ENCODE results near the gene BNC1. TPM values are rescaled to one million over a fixed set of nuclear protein-coding genes. Genes with fewer than 3 reads are reported as not detected.

BNC1 gene
- total RNA-seq, 4 donors from 2014 or later, result 0.34 to 1.5 (median 0.44) TPM; not detected in 1

DNA sequence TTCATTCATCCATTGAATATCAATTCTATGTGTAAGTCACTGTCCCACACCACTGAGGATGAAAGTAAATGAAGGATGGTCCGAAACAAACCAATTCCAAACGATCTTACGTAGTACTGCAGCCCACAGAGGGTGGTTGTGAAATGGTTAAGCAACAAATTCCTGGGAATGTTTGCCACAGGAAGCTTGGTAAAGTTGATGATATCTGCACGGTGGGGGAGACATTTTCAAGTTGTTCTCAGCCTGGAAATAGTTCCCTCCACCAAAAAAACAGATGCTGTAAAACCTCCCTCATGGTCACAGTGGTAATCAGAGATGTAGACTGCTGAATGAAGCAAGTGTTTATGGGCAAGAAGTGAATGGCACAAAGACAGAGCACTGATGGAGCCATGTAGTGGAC is 35.9 kb upstream of the BNC1 start:
- TF ChIP-seq, protein P1, sequence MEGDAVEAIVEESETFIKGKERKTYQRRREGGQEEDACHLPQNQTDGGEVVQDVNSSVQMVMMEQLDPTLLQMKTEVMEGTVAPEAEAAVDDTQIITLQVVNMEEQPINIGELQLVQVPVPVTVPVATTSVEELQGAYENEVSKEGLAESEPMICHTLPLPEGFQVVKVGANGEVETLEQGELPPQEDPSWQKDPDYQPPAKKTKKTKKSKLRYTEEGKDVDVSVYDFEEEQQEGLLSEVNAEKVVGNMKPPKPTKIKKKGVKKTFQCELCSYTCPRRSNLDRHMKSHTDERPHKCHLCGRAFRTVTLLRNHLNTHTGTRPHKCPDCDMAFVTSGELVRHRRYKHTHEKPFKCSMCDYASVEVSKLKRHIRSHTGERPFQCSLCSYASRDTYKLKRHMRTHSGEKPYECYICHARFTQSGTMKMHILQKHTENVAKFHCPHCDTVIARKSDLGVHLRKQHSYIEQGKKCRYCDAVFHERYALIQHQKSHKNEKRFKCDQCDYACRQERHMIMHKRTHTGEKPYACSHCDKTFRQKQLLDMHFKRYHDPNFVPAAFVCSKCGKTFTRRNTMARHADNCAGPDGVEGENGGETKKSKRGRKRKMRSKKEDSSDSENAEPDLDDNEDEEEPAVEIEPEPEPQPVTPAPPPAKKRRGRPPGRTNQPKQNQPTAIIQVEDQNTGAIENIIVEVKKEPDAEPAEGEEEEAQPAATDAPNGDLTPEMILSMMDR (IDR thresholded peaks at IDR 0.05; ENCODE audit: low read depth), result no peak

DNA sequence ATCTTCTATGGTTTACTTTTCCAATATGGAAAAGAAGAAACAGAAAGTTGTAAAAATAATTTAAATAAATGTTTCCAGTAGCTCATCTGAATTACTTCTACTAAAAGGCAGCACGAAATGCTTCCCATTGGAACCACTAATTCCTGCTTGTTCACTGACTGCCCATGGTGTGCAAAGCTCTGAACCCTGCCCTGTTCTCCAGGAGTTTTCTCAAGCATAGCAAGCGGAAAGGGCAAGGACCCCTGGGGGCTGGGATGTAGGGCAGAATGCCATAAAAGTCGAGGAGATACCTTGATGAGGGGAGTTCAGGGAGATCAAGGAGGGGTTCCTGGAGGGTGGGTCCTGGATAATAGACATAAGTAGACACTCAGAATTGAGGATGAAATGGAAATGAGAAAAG is 35.3 kb upstream of the BNC1 start:
- TF ChIP-seq, protein P1 (IDR thresholded peaks at IDR 0.05; ENCODE audit: low read depth), result no peak

DNA sequence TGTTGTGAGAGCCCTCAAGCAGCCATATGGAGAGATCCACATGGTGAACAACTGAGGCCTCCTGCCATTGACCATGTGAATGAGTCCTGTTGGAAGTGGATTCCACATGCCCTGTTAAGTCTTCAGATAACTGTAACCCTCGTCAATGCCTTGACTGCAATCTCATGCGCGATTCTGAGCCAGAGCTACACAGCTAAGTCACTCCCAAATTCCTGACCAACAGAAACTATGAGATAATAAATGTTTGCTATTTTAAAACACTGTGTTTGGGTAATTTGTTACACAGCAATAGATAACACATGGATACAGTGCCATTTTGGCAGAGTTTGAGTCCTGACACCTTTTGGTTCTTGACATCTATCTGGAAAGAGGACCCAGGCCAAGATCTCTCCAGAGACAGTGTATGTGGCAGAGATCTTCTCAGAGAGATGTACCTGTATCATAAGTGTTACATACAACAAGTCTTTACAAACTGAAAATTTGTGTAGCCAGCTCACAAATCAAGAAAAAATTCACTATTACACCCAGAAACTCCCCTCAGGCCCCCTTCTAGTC is 34.5 kb upstream of the BNC1 start:
- TF ChIP-seq, protein P1 (IDR thresholded peaks at IDR 0.05; ENCODE audit: low read depth), result no peak

DNA sequence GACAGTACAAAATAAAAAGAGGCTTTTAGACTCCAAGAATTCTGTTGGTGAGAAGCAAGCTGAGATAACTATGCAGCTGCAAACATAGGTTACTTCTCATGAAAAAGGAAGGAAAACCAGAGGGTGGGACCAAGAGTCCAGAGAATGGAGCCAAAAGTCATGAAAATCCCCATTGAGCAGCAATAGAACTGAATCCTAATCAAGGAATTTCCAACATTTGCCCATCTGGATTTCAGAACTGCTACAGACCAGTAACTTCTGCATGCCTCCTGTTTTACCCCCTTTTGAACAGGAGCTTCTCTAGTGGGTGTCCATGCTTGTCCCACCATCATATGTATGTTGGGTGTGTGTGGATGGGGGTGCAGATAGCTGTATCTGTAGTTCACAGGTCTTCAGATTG is 33.6 kb upstream of the BNC1 start:
- TF ChIP-seq, protein P1 (IDR thresholded peaks at IDR 0.05; ENCODE audit: low read depth), result no peak

DNA sequence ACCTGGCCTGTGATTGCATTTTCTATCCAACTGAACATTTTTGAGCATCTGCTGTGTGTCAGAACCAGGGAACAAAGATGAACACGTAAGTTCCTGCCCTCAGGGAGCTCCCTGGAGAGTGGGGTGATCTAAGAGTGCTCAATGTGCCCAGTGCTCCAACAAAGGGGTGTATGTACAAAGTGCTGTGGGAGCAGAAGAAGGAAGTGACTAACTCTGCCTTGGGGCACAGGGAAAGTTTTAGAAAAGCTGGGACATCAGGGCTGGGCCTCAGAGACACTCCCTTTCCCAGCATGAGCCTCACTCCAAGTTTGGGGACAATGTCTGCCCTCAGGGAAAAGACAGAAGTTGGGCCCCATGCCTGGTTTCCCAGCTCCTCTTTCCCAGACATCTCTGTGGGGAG is 27.6 kb upstream of the BNC1 start:
- TF ChIP-seq, protein P1 (IDR thresholded peaks at IDR 0.05; ENCODE audit: low read depth), result no peak

DNA sequence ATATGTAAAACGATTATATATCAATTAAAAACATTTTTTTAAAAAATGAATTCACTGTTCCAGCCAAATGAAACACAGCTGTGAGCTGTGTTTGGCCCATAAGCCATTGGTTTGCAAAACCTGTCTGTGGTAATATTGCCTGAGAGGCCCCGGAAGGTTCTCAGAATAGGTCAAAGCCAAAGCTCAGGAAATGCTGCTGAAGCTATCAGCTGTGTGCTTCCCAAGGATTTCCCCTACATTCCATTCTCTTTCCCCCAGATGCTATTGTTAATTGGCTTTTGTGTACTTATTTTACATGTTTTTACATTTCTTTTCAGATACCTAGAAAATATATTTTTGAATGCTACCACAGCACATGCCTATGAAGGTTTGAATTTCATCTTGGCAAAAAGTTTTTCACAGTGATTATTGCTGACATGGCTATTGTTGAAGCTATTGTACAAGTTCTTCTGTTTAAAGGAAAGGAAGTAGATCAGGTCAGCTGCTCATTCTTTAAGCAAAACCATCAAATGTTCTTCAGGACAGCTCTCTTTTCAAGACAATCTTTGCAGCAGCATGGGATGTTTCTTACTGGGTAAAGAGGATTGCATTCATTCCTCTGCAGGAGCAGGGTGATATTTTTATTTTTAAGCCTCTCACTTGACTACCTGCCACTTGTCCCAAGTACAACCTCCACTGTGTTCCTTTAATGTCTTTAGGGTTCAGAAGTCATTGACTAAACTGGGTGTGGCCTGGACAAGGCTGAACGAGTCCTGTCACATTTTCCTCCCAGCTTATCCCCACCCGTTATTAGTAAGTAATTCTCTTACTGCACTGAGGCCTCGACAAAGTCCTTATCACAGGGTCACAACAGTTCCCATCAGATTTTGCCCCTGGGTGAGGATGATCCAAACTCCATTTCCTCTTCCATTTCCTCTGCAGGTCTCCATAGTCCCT is 26.3 kb upstream of the BNC1 start:
- TF ChIP-seq, protein P1 (IDR thresholded peaks at IDR 0.05; ENCODE audit: low read depth), result no peak

DNA sequence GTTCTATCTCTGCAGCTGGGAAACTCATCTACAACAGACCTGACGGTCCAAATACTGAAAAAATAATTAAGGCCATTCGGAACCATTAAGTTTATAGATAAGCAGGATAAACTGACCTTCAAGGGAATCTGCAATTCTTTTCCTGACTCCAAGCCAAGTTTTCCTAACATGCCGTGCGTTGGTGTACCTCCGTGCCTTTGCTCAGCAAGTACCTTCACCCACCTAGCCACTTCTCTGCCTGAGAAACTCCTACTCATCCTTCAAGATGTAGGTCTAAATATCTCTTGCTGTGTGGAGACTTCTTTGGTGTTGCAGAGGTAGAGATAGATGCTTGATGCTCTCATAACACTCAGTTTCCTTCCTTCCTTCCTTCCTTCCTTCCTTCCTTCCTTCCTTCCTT is 24.2 kb upstream of the BNC1 start:
- TF ChIP-seq, protein P1 (IDR thresholded peaks at IDR 0.05; ENCODE audit: low read depth), result no peak
